AG08396 (cell line): ENCODE results near the gene OR8B12.

Source experiments
- DNase-seq: peaks from one replicate; pipeline ENCODE4 v3.0.0; 2012; ENCODE audit warnings: low spot score, mixed read lengths

The OR8B12 gene

GRCh38 chr11:124543554-124543953 lies at the start of gene OR8B12:
Gene OR8B12, minus strand, starts transcription at chr11:124543654. Its CDS starts 0 bp downstream, at chr11:124543654.
- no peak for DNase-seq

GRCh38 chr11:124592627-124593026 lies 49.2 kb upstream of the OR8B12 start:
- DNase-seq, result no peak

GRCh38 chr11:124591430-124591829 lies 48.0 kb upstream of the OR8B12 start:
- DNase-seq, result no peak

- peak; percentile 40 for DNase-seq
Observed at GRCh38 chr11:124586238-124586860, 42.9 kb upstream of the OR8B12 start.

GRCh38 chr11:124584681-124585372 lies 41.4 kb upstream of the OR8B12 start:
- no peak for DNase-seq

GRCh38 chr11:124583781-124584180 lies 40.3 kb upstream of the OR8B12 start:
- DNase-seq, result no peak

GRCh38 chr11:124582565-124582964 lies 39.1 kb upstream of the OR8B12 start:
- DNase-seq, result no peak

- no peak for DNase-seq
Observed at GRCh38 chr11:124581817-124582216, 38.4 kb upstream of the OR8B12 start.

GRCh38 chr11:124578761-124579160 lies 35.3 kb upstream of the OR8B12 start:
- no peak for DNase-seq

GRCh38 chr11:124577716-124578427 lies 34.4 kb upstream of the OR8B12 start:
- no peak for DNase-seq

GRCh38 chr11:124570160-124570559 lies 26.7 kb upstream of the OR8B12 start:
- DNase-seq, result no peak

- DNase-seq, result no peak
Observed at GRCh38 chr11:124569697-124570096, 26.2 kb upstream of the OR8B12 start, which contains the start of gene OR8A1. Gene OR8A1, plus strand, starts transcription at chr11:124569997. Its CDS starts 123 bp downstream, at chr11:124570120.

GRCh38 chr11:124556828-124557227 lies 13.4 kb upstream of the OR8B12 start:
- DNase-seq, result no peak

GRCh38 chr11:124551987-124552386 lies 8.5 kb upstream of the OR8B12 start:
- no peak for DNase-seq

GRCh38 chr11:124551189-124551588 lies 7.7 kb upstream of the OR8B12 start:
- no peak for DNase-seq

GRCh38 chr11:124543145-124543544 lies 309 bp downstream of the OR8B12 start:
- no peak for DNase-seq

GRCh38 chr11:124541204-124541603 lies 2.2 kb downstream of the OR8B12 start:
- DNase-seq, result no peak

- peak; percentile 19 for DNase-seq
Observed at GRCh38 chr11:124538019-124538418, 5.4 kb downstream of the OR8B12 start.

- peak; percentile 8 for DNase-seq
Observed at GRCh38 chr11:124536520-124536919, 6.9 kb downstream of the OR8B12 start.

- no peak for DNase-seq
Observed at GRCh38 chr11:124535552-124536232, 7.8 kb downstream of the OR8B12 start.

GRCh38 chr11:124534051-124534450 lies 9.4 kb downstream of the OR8B12 start:
- DNase-seq, result no peak

GRCh38 chr11:124533626-124534025 lies 9.8 kb downstream of the OR8B12 start:
- DNase-seq, result no peak

- no peak for DNase-seq
Observed at GRCh38 chr11:124520550-124520854, 23.0 kb downstream of the OR8B12 start.
